Measurements from ENCODE around the gene CLDN6. TPM values are rescaled to one million over a fixed set of nuclear protein-coding genes. Genes with fewer than 3 reads are reported as not detected.
A peak's percentile ranks its signal among the peaks of the same experiment; 100 is the strongest.

Gene CLDN6
- total RNA-seq, 1 experiment from 2014 or later = 0.21 TPM

GRCh38 chr16:2974319-2975056 lies 43.5 kb downstream of the CLDN6 start:
- intact Hi-C loops (cut with micrococcal nuclease; ENCODE audit: unreplicated experiment) = no loop called here
- no peaks in the 10 kb centered on the region for H3K9me3 ChIP-seq (ENCODE audit: low read depth, low read length, poor library complexity, severe bottlenecking)

GRCh38 chr16:2973605-2974318 lies 44.2 kb downstream of the CLDN6 start:
- H3K27me3 ChIP-seq (replicated peaks; ENCODE audit: insufficient read depth, low read depth, low read length, poor library complexity) = no peaks in the 10 kb centered on the region
- CTCF ChIA-PET = no interaction called here
- POLR2A ChIA-PET (ENCODE audit: low non-redundant PET) = no interaction called here
- no peak for DNase-seq (ENCODE audit: low spot score)
- intact Hi-C loops (cut with micrococcal nuclease; ENCODE audit: unreplicated experiment) = no loop called here
- H3K4me3 ChIP-seq (ENCODE audit: low read depth, low read length, poor library complexity, severe bottlenecking) = no peak overlapping the region
- no TSS peak for BruUV-seq (replicated peaks)
- no peaks in the 10 kb centered on the region for H3K9me3 ChIP-seq (ENCODE audit: low read depth, low read length, poor library complexity, severe bottlenecking)
- H3K4me1 ChIP-seq (ENCODE audit: insufficient read depth, low read length, poor library complexity, severe bottlenecking) = peaks cover 13% of the 10 kb centered on the region
- peaks cover 50% of the 10 kb centered on the region for H3K36me3 ChIP-seq (ENCODE audit: insufficient read depth, low read length, poor library complexity, severe bottlenecking)
- peak overlapping the region; percentile 37 for H3K27ac ChIP-seq (ENCODE audit: low read depth, low read length, poor library complexity, severe bottlenecking)
- TF ChIP-seq EZH2 (IDR thresholded peaks at IDR 0.05; ENCODE audit: borderline replicate concordance, low read depth, low read length, poor library complexity, severe bottlenecking) (no peak), CTCF (conservative IDR thresholded peaks at IDR 0.05; ENCODE audit: low read depth, low read length) (no peak)

More at GRCh38 chr16:2974319-2975056, 43.5 kb downstream of the CLDN6 start:
- POLR2A ChIA-PET (ENCODE audit: low non-redundant PET) = no interaction called here
- no peak overlapping the region for H3K4me3 ChIP-seq (ENCODE audit: low read depth, low read length, poor library complexity, severe bottlenecking)
- H3K4me1 ChIP-seq (ENCODE audit: insufficient read depth, low read length, poor library complexity, severe bottlenecking) = peaks cover 16% of the 10 kb centered on the region
- CTCF ChIA-PET = no interaction called here
- TF ChIP-seq EZH2 (IDR thresholded peaks at IDR 0.05; ENCODE audit: borderline replicate concordance, low read depth, low read length, poor library complexity, severe bottlenecking) (no peak), CTCF (conservative IDR thresholded peaks at IDR 0.05; ENCODE audit: low read depth, low read length) (no peak)
- no peaks in the 10 kb centered on the region for H3K27me3 ChIP-seq (replicated peaks; ENCODE audit: insufficient read depth, low read depth, low read length, poor library complexity)
- H3K27ac ChIP-seq (ENCODE audit: low read depth, low read length, poor library complexity, severe bottlenecking) = no peak overlapping the region
- peaks cover 50% of the 10 kb centered on the region for H3K36me3 ChIP-seq (ENCODE audit: insufficient read depth, low read length, poor library complexity, severe bottlenecking)
- BruUV-seq (replicated peaks) = no TSS peak
- no peak for DNase-seq (ENCODE audit: low spot score)

- H3K4me1 ChIP-seq (ENCODE audit: insufficient read depth, low read length, poor library complexity, severe bottlenecking) = peaks cover 19% of the 10 kb centered on the region
- peak overlapping the region; percentile 37 for H3K27ac ChIP-seq (ENCODE audit: low read depth, low read length, poor library complexity, severe bottlenecking)
- no peak overlapping the region for H3K4me3 ChIP-seq (ENCODE audit: low read depth, low read length, poor library complexity, severe bottlenecking)
- peak; percentile 50 for DNase-seq (ENCODE audit: low spot score)
- POLR2A ChIA-PET (ENCODE audit: low non-redundant PET) = no interaction called here
- no peaks in the 10 kb centered on the region for H3K27me3 ChIP-seq (replicated peaks; ENCODE audit: insufficient read depth, low read depth, low read length, poor library complexity)
- H3K9me3 ChIP-seq (ENCODE audit: low read depth, low read length, poor library complexity, severe bottlenecking) = no peaks in the 10 kb centered on the region
- TF ChIP-seq EZH2 (IDR thresholded peaks at IDR 0.05; ENCODE audit: borderline replicate concordance, low read depth, low read length, poor library complexity, severe bottlenecking) (no peak), CTCF (conservative IDR thresholded peaks at IDR 0.05; ENCODE audit: low read depth, low read length) (no peak)
- BruUV-seq (replicated peaks) = no TSS peak
- intact Hi-C loops (cut with micrococcal nuclease; ENCODE audit: unreplicated experiment) = no loop called here
- CTCF ChIA-PET = no interaction called here
- peaks cover 50% of the 10 kb centered on the region for H3K36me3 ChIP-seq (ENCODE audit: insufficient read depth, low read length, poor library complexity, severe bottlenecking)
Observed at GRCh38 chr16:2973093-2973492, 44.9 kb downstream of the CLDN6 start.
